Fibroblast of pulmonary artery (primary cell): Measurements from ENCODE around the gene SMURF2.
"Not testable (repeated sequence)": the region's sequence is repeated elsewhere in the genome, so short reads cannot be mapped to it uniquely, and the experiment has no call there.

Experiments
- DNase-seq: peaks from one replicate; pipeline ENCODE4 v3.0.0-alpha.2; 2010; ENCODE audit warnings: low read depth
- H3K4me3 ChIP-seq: replicated peaks from 2 replicates; pipeline ENCODE4 v1.5.1; 2011; ENCODE audit warnings: low read depth, mild to moderate bottlenecking, control low read depth, low read length, moderate library complexity
- CTCF ChIP-seq: IDR thresholded peaks from 2 replicates; pipeline ENCODE4 v1.5.1; 2011; ENCODE audit warnings: mild to moderate bottlenecking, control low read depth, low read length, inconsistent platforms; ENCODE audit errors: missing control alignments

Gene SMURF2

GRCh38 chr17:64585146-64585545, 77.0 kb downstream of the SMURF2 start:
- H3K4me3 ChIP-seq: no peak overlapping the region
- TF ChIP-seq CTCF: no peak
- DNase-seq: no peak

DNA sequence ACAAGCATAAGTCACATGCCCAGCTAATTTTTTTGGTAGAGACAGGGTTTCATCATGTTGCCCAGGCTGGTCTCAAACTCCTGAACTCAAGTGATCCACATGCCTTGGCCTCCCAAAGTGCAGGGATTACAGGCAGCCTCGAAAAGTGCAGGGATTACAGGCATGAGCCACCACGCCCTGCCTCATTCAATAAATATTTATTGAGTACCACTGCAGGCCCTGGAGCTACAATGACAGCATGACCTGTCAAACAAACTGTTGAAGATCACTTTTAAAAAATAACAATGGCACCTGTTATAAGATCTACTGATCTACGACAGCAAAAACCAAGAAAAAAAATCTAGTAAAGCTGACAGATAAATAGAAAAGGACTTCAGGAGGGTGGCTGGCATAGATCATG, 79.1 kb downstream of the SMURF2 start:
- no peak overlapping the region for H3K4me3 ChIP-seq
- DNase-seq: no peak
- no peak for TF ChIP-seq CTCF

GRCh38 chr17:64580384-64581315, 81.5 kb downstream of the SMURF2 start:
- no peak for TF ChIP-seq CTCF
- no peak overlapping the region for H3K4me3 ChIP-seq
- DNase-seq: peak; percentile 18

- TF ChIP-seq CTCF: no peak
- DNase-seq: no peak
- H3K4me3 ChIP-seq: no peak overlapping the region
Measured at GRCh38 chr17:64579917-64580316, 82.2 kb downstream of the SMURF2 start.

GRCh38 chr17:64577025-64577424, 85.1 kb downstream of the SMURF2 start:
- not testable (repeated sequence) for DNase-seq

GRCh38 chr17:64575431-64575830, 86.7 kb downstream of the SMURF2 start:
- H3K4me3 ChIP-seq: no peak overlapping the region
- peak; percentile 18 for DNase-seq
- no peak for TF ChIP-seq CTCF

More at GRCh38 chr17:64577025-64577424, 85.1 kb downstream of the SMURF2 start:
- H3K4me3 ChIP-seq: not testable (repeated sequence)

DNA sequence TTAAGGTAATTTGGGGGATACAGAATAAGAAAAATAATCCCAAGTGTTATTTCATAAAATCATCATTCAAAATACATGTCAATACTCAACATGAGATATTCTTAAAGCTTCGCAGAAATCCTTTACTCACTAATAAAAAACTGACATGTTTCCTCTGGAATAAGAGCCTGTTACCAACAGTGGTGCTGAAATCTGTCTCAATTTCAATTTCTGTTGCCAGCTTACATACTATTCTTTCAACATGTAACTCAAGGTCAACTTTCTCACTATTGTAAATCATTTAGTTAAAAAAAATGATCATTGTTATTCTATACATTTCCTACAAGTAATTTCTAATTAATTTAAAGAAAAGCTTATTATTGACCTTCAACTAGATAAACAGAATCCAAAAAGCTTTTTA, 87.5 kb downstream of the SMURF2 start:
- no peak for TF ChIP-seq CTCF
- peak; percentile 18 for DNase-seq
- H3K4me3 ChIP-seq: no peak overlapping the region
